Endothelial cell of umbilical vein (primary cell): ENCODE results near the gene TFDP2.

Source experiments
- CTCF ChIP-seq, 2 donors: IDR thresholded peaks; 1 replicate in 1 of 2; 2 replicates in 1 of 2; pipeline ENCODE4 v1.5.1; 2011; ENCODE audit warnings: low read length in 2 of 2, mild to moderate bottlenecking in 2 of 2, moderate library complexity in 2 of 2, control low read depth in 1 of 2, inconsistent platforms in 1 of 2, low read depth in 1 of 2; ENCODE audit not compliant: insufficient read depth in 1 of 2; ENCODE audit errors: extremely low read depth in 1 of 2
- EZH2 ChIP-seq: IDR thresholded peaks from 2 replicates; pipeline ENCODE4 v1.6.1; 2012; ENCODE audit warnings: borderline replicate concordance, low read depth, mild to moderate bottlenecking, moderate library complexity, low read length, inconsistent platforms; ENCODE audit not compliant: severe bottlenecking
- FOS ChIP-seq: IDR thresholded peaks from 2 replicates; pipeline ENCODE4 v1.6.1; 2011; ENCODE audit warnings: mild to moderate bottlenecking, low read length, moderate library complexity, borderline replicate concordance; ENCODE audit not compliant: insufficient read depth
- JUN ChIP-seq: IDR thresholded peaks from 2 replicates; pipeline ENCODE4 v1.6.1; 2011; ENCODE audit warnings: borderline replicate concordance, low read depth; ENCODE audit not compliant: insufficient read length, insufficient read depth
- MAX ChIP-seq: IDR thresholded peaks from 2 replicates; pipeline ENCODE4 v1.6.1; 2011; ENCODE audit not compliant: insufficient read depth, insufficient read length
- MYC ChIP-seq: IDR thresholded peaks from one replicate; pipeline ENCODE4 v1.6.1; 2011; ENCODE audit warnings: mild to moderate bottlenecking, low read depth, low read length
- POLR2A ChIP-seq: IDR thresholded peaks from 2 replicates; pipeline ENCODE4 v1.6.1; 2012; ENCODE audit warnings: low read depth, mild to moderate bottlenecking, control low read depth, low read length
- POLR2AphosphoS5 ChIP-seq: IDR thresholded peaks from 2 replicates; pipeline ENCODE4 v1.6.1; 2012; ENCODE audit warnings: low read depth, mild to moderate bottlenecking, control low read depth, low read length, moderate library complexity; ENCODE audit not compliant: insufficient read depth

GRCh38 chr3:141898908-141899307 lies 250.4 kb downstream of the TFDP2 start:
- no peak for TF ChIP-seq CTCF (IDR thresholded peaks at IDR 0.05; ENCODE audit: extremely low read depth in 1 of 2, insufficient read depth in 1 of 2, low read depth in 1 of 2, low read length in 2 of 2)
- TF ChIP-seq POLR2A = no peak
- TF ChIP-seq EZH2 = no peak
- TF ChIP-seq POLR2AphosphoS5 = no peak
- TF ChIP-seq JUN = no peak
- TF ChIP-seq MAX = no peak
- no peak for TF ChIP-seq MYC
- no peak for TF ChIP-seq FOS
